NCI-H82 (cell line): ENCODE data around the gene PEMT.
"Not testable (repeated sequence)": the region's sequence is repeated elsewhere in the genome, so short reads cannot be mapped to it uniquely, and the experiment has no call there.

Experiments
- DNase-seq: peaks from one replicate; lab custom pipeline; 2025; lab: John Stamatoyannopoulos, UW

The PEMT gene

DNA sequence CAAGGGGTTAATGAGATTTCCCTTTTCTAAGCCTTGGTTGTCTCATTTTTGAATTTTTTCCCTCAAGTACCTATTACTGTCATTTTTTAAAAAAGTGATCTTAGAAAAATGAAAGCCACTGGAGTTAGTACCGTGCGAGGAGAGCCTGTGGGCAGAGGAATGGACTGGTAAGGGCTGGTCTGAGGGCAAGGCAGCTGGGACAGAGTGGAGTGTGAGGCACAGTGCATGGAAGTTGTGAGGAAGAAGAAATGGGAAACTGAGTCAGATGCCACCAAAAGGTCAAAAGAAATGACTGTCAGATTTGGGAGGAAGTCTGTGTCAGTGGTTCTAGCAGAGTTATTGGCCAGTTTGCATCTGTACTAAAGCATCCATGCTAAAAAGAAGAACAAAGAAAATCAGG lies 103.5 kb downstream of the PEMT start:
- no peak for DNase-seq

DNA sequence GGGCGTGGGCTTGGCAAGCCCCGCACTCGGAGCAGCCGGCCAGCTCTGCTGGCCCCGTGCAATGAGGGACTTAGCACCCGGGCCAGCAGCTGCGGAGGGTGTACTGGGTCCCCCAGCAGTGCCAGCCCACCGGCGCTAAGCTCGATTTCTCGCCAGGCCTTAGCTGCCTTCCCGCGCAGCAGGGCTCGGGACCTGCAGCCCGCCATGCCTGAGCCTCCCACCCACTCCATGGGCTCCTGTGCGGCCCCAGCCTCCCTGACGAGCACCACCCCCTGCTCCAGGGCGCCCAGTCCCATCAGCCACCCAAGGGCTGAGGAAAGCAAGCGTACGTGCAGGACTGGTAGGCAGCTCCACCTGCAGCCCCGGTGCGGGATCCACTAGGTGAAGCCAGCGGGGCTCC lies 105.1 kb downstream of the PEMT start:
- not testable (repeated sequence) for DNase-seq

DNA sequence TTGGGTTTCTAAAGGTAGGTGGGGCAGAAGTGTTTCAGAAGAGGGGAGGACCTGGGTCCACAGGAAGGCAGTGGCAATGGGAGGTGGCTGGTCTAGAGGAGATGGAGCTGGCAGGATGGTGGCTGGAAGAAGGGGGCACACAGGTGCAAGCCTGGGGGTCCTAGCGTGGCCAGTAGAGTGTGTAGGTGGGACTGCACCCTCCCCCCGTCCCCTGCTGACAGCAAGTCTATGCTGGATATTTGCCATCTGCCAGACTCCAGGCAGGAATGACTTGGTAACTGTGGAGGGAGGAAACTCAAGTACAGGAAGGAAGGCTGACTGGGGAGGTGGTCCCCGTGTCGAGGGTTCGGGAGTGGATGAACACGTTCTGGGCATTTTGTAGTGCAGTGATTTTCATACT lies 106.1 kb downstream of the PEMT start:
- DNase-seq, result no peak

DNA sequence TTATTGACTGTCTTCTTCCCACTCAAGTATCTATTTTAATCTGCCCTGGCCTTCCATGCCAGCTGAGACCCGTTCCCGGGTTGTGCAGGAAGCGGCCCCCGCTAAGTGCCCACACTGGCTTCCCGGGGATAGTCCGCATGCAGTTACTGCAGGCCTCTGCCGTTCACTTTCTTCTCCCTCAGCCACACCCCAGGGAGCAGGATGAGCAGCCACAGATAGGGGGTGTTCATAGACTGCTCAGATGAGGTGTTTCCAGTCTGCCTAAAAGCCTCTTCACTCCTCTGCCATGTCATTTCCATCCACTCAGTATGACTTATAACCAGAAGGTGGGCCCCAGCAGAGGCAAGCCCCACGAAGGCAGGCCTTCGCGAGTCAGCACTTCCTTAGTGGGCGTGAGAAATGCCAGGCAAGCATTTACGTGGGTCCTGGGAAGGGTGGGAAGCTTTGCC lies 107.0 kb downstream of the PEMT start:
- DNase-seq, result no peak

DNA sequence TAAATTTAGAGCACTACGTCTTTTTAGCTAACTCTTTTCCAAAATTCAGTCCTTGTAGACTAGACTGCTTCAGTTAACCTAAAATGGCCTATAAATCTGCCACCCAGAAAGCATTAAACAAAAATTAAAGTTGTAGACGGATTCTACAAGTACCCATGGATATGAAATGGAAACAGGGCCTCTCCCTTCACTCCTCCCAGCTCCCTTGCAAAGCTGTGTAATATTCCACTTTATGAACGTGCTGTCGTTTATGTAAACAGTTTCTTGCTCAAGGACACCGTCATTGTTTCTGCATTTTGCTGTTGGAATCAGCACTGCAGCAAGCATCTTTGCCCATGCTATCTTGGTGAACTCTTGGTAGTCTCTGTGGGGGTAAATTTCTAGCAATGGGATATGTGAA lies 109.6 kb downstream of the PEMT start:
- no peak for DNase-seq

DNA sequence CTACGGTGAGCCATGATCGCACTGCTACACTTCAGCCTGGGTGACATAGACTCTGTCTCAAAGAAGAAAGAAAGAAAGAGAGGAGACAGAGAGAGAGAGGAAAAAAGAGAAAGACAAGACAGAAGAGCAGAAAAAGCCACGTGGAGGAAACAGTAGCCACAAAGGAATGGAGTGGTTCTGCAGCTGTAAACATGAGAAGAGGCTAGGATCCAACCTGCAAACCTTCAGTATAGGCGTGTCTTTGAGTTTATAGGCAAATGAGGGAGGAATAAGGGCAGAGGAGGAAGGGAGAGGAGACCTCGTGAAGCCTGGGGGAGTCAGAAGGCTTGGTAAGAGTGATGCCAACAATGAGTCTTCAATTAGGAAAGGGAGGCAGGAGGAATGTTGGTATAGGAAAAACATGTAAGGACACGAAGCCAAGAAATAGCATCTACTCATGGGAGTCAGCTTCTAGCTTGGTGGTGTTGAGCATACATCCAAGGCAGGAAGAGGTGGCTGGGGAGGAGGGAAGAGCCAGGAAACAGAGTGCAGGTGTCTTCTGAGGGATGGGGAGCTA lies 110.8 kb downstream of the PEMT start:
- DNase-seq, result no peak

DNA sequence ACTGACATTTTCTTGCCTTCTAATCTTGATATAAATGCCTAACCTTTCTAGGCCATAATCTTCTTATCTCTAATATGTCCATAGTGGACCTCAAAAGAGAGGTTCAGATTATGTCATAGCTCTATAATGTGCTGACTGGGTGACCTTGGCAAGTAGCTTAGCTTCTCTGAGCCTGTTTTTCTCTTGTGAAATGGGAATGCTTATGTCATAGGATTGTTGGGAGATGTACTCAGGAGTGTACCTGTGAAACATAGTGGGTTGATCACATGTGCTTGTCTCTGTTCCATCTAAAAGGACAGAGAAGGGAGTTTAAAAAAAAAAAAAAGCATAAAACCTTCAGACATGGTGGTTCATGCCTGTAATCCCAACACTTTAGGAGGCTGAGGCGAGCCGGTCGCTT lies 112.3 kb downstream of the PEMT start:
- DNase-seq, result peak; percentile 38

DNA sequence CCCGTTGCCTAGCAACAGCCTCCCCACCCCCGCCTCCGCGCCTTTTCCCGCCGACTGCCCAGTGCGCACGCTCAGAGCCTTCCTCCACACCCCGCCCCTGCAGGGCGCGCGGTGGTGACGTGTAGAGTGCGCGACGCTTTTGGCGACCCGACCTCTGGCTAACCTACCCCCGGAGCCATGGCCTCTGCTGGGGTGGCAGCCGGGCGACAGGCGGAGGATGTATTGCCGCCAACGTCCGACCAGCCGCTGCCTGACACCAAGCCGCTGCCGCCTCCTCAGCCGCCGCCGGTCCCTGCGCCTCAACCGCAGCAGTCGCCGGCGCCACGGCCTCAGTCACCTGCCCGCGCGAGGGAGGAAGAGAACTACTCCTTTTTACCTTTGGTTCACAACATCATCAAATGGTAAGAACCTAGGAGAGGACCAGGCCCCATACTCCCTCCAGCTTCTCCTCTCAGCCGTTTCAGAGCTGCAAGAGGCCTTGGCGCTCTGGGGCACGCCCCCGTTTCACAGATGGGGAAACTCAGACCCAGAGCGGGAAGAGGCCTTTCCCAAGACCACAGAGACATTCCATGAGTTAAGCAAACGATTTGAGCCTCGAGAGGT lies 114.5 kb downstream of the PEMT start, which contains the start of gene MED9:
TSS of gene MED9 (plus strand) at position 136 of the 603 bp plus-strand sequence. CDS start at position 178, 42 bp downstream.
- DNase-seq, result peak; percentile 98

DNA sequence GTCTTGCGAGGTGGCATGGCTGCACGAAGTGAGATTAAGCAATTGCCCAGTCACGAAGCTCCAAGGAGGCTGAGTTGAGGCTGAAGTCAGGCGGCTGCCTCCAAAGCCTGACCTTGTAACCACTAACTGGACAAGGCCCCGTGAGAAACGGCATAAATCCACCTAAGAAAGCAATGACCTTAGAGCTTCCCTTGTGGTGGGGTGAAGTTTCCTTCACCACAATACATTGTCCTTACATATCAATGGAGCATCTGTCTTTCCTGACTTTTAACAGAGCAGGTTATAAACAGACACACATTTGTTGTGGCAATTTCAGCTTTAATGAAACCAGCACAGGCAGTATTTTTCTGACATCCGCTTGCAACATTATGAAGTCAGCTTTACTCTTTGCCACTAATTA lies 117.2 kb downstream of the PEMT start:
- DNase-seq, result no peak

DNA sequence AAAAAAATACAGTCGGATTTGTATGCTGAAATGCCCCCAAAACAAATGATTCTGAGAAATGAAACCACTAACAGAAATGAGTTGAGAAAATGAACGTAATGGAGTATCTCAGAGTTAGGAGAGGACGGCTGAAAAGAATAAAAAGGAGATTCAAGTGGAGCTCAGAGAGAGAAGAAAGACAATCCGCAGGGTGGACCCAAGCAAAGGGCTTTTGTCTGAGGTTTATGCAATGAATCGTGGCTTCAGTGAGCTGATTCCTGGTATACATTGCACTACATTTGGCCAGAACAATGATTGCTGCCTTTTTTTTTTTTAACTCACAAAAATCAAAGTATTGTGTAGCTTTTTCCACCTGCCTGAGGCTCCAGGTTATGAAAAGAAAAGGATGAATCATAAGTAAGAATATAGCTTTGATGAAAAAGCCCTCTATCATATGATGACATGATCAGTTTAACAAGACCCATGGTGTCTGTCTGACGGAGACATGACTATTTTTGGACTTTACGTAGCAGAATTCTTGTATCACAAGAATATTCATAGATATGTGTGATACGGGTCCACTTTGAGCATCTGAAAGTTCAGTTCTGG lies 119.1 kb downstream of the PEMT start:
- DNase-seq, result no peak

DNA sequence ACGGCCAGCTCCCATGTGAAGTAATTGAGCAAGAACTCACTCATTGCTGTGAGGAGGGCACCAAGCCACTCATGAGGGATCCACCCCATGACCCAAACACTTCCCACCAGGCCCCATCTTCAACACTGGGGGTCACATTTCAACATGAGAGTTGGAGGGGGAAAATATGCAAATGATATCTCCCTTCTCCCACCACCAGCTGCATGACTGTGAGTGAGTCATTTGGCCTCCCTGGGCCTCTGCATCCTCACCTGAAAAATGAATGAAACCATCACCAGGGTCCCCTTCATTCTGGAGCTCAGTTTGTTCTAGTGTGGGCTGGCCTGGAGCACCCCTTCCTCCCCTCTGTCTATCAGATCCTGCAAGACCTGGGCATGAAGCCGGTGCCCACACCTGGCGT lies 121.5 kb downstream of the PEMT start:
- no peak for DNase-seq

DNA sequence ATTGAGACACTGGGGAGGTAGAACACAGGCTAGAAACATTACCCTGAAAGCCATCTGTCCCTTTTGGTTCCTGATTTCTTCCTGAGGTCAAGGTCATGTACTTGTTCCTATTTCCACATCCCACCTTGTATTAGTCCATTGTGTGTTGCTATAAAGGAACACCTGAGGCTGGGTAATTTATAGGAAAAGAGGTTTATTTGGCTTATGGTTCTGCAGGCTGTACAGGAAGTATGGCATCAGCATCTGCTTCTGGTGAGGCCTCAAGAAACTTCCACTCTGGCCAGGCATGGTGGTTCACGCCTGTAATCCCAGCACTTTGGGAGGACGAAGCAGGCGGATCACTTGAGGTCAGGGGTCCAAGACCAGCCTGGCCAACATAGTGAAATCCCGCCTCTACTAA lies 122.2 kb downstream of the PEMT start:
- DNase-seq, result no peak

DNA sequence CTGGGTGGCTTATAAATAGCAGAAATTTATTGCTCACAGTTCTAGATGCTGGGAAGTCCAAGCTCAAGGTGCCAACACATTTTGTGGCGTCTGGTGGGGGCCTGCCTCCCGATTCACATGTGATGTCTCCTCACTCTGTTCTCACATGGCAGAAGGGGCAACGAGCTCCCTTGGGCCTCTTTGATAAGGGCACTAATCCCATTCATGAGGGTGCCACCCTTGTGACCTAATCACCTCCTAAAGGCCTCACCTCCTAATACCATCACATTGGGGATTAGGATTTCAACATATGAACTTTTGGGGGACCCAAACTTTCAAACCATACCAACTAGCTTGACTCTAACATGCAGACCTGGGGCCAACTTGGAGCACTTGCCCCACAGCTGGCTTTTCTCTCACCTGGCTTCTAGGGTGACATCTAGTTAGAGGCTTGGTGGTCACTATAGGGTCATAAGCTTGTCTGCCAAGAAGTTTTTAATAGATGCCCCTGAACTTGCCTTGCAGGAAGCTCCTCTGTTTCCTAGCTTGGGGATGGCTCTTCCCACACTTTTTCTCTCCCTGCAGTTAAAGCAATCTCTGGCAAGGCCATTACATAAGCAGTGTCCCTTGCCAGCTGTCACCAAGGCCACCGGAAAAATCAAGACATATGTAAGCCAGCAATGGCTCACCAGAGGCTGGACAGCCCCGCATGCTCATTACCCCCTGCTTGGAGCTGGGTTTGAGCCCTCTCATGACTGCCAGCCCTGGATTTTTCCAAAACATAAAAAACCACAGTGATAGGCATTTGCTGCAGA lies 123.1 kb downstream of the PEMT start:
- DNase-seq, result peak; percentile 59

DNA sequence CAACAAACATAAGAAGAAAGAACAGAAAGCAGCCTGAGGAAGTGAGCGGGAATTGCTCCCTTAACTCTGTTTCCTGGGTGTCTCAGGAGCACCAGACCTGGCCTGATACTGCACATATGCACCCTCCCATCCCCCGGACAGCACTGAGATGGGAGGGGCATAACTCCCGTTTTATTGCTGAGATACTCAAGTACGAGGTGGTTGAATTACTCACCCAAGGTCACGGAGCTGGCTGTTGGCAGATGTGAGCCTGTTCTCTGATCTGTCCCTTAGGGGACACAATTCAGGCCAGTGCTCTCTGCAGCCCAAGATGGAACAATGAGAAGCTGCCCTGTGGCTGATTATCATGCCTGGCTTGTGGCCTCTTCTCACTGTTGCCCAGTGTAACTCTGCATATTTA lies 123.8 kb downstream of the PEMT start:
- peak; percentile 83 for DNase-seq

DNA sequence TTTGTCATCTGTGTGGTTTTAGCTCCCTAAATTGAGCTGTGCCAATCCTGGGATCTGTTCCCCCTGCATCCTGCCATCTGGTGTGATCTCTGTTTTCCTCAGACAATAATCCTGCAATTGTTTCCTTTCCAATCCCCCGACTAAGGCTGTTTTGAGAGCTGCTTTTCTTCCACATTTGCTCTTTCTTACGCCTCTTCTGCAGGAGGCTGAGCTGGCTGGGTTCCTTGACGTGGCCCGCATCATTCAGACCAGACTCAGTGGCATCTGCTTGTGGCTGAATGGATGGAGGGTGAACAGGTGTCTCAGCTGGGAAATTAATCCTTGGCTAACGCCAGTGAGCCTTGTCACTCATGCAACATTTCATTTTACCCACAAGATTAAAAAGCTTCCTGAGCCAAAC lies 124.5 kb downstream of the PEMT start:
- peak; percentile 91 for DNase-seq

DNA sequence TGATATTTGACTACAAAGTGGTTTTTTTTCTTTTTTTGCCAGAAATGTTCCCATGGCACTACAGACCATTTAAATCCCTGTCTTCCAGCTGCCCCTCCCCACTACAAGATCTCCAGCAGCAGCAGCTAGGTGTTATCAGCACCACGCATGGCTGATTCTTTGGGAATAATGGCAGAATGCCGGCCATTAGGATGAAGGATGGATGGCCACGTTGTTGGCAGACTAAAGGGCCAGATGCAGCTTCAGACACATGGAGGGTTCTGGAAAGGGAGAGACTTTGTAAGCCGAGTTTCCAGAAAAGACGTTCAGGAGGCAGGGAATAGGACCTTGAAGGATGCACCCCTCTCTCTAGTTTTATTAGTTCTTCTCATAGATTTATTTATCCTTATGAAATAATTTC lies 125.0 kb downstream of the PEMT start:
- DNase-seq, result peak; percentile 71

DNA sequence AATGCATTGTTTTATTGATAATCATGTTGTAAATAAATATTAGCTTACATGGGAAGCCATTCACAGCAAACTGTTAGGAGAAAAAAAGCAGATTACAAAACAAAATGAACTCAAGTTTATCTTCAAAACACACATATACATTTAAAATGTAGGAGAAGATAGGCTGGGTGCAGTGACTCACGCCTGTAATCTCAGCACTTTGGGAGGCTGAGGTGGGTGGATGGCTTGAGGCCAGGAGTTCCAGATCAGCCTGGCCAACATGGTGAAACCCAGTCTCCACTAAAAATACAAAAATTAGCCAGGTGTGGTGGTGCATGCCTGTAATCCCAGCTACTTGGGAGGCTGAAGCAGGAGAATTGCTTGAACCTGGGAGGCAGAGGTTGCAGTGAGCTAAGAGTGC lies 125.6 kb downstream of the PEMT start:
- DNase-seq, result not testable (repeated sequence)

DNA sequence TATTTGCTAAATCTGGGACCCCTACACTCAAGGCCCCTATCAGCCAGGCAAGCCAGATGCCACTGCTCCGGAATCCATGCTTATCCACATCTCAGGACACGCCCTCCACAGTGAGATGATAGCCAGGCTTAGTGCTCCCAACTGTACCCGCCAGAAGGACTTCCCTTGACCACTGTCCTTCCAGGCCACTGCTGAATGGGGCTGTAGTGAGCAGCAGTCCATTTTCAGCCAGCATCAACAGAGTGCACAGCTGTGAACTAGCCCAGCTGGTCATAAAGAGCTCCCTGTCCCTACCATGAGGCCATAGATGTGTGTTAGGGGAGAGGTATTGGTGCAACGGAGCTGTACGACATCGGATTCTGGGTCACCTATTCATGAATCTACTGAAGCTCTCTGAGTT lies 127.7 kb downstream of the PEMT start:
- DNase-seq, result peak; percentile 38

DNA sequence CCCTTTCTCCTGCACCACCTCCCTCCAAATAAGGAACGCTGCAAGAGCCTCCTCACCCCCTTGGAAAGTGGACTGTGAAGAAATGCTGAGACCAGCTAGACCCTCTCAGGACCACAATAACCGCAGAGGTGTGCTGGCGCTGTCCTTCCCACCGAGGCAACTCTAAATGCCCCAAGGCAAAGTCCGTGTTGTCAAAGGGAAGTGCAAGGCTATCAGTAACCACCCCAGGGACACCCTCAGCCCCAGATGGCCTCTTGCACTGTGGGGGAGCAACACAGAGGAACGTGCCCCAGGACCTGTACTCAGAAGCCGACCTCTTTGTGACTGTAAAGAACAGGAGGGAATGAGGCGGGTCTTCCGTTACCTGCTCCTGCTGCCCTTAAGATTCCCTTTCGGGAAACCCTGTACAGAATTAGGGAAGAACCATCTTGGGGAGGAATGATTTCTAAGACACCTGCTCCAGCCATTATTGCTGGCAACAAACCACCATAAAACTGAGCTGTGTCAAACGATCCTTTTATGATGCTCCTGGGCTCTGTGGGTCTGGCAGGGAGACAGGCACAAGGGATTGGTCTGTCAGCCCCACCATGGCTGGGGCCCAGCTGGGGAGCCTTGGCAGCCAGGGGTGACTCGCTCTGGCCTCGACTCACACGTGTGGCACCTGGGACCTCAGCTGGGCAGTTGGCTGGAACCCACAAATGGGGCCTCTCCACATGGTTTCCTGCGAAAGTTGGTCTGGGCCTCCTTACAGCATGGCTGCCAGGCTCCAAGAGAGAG lies 129.3 kb downstream of the PEMT start:
- DNase-seq, result no peak

DNA sequence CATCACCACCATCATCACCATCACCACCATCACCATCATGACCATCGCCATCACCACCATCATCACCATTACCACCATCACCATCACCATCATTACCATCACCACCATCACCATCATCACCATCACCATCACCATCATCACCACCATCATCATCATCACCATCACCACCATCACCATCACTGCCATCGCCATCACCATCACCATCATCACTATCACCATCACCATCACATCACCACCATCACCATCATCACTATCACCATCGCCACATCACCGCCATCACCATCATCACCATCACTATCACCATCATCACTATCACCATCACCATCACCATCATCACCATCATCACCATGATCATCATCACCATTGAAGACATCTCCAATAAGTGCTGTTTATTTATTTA lies 131.5 kb downstream of the PEMT start:
- DNase-seq, result no peak

DNA sequence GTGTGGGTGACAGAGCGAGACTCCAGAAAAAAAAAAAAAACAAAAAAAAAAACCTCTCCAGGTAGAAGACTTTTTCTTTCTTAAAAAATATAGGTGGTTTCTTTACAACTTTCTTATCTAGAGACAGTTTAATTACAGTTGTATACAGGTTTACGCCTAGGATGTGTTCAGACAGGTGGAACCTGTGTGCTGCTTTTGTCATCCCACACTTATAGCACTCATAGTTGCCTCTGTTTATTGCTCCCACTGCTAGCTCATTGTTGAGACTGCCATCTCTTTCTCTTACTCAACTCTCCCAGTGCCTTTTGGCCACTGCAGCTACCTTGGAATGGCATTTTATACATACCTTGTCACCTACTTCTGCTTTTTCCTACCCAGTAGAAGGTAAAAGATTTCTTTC lies 133.8 kb downstream of the PEMT start:
- no peak for DNase-seq

DNA sequence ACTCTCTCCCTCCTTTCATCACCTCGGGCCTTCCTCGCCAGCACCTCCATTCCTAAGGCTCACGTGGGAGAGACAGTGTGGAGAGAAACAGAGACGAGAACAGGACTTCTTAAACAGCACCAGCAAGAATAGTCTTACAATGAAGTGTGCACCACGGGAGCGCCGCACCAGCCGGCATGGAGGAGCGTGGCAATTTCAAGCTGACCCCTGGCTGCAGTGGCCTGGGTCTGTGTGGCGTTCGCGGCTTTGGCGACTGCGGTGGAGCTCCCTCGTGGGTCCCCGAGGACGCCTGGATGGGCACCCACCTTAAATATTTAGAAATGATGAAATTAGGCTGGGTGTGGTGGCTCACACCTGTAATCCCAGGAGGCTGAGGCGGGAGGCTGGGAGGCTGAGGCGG lies 135.3 kb downstream of the PEMT start:
- no peak for DNase-seq
